ENCODE data around the gene DEFB126. TPM values are rescaled to one million over a fixed set of nuclear protein-coding genes. Genes with fewer than 3 reads are reported as not detected.
"Not testable (repeated sequence)": the region's sequence is repeated elsewhere in the genome, so short reads cannot be mapped to it uniquely, and the experiment has no call there.

The DEFB126 gene
- total and polyA plus RNA-seq, 10 donors = not detected

- intact Hi-C loops (cut with DNase I; ENCODE audit: low total_unique reads) = no loop called here
- no peaks in the 10 kb centered on the region for H3K36me3 ChIP-seq
- no peaks in the 10 kb centered on the region for H3K4me1 ChIP-seq
- H3K9me3 ChIP-seq = no peaks in the 10 kb centered on the region
- no peak overlapping the region for H3K27ac ChIP-seq
- 70 to 84% (median 75%) methylated on average over 2 to 5 of the region's 5 CpGs for WGBS, 5 donors
- no peak for TF ChIP-seq POLR2A (IDR thresholded peaks at IDR 0.05)
- no peak for TF ChIP-seq POLR2AphosphoS5 (IDR thresholded peaks at IDR 0.05)
- no peak for TF ChIP-seq CTCF (IDR thresholded peaks at IDR 0.05 in 8 of 11, conservative IDR thresholded peaks at IDR 0.05 in 3 of 11)
- H3K27me3 ChIP-seq (replicated peaks in 1 of 7) = peaks cover 0 to 49% (median 8%) of the 10 kb centered on the region in 7 donors
- DNase-seq = no peak
- no peak overlapping the region for H3K4me3 ChIP-seq
Measured at GRCh38 chr20:103456-103855, 38.9 kb upstream of the DEFB126 start.

GRCh38 chr20:112396-112795 lies 30.0 kb upstream of the DEFB126 start:
- Histone ChIP-seq H3K36me3 (no peaks in the 10 kb centered on the region), H3K4me3 (no peak overlapping the region), H3K4me1 (no peaks in the 10 kb centered on the region), H3K27me3 (replicated peaks in 1 of 7) (peaks cover 0 to 30% (median 9%) of the 10 kb centered on the region in 7 donors), H3K9me3 (peaks cover 0 to 11% (median 6%) of the 10 kb centered on the region in 8 donors), H3K27ac (no peak overlapping the region)
- no peak for TF ChIP-seq POLR2A (IDR thresholded peaks at IDR 0.05)
- no peak for TF ChIP-seq POLR2AphosphoS5 (IDR thresholded peaks at IDR 0.05)
- TF ChIP-seq CTCF (IDR thresholded peaks at IDR 0.05 in 8 of 11, conservative IDR thresholded peaks at IDR 0.05 in 3 of 11) = no peak
- intact Hi-C loops (cut with DNase I; ENCODE audit: low total_unique reads) = no loop called here
- DNase-seq = no peak

- intact Hi-C loops (cut with DNase I; ENCODE audit: low total_unique reads) = no loop called here
- TF ChIP-seq POLR2AphosphoS5 (IDR thresholded peaks at IDR 0.05) = no peak
- no peak for TF ChIP-seq POLR2A (IDR thresholded peaks at IDR 0.05)
- no peak for TF ChIP-seq CTCF (IDR thresholded peaks at IDR 0.05 in 8 of 11, conservative IDR thresholded peaks at IDR 0.05 in 3 of 11)
Measured at GRCh38 chr20:117518-117917, 24.9 kb upstream of the DEFB126 start.

GRCh38 chr20:129786-130323 lies 12.5 kb upstream of the DEFB126 start:
- H3K27ac ChIP-seq; intact Hi-C loops (cut with DNase I; ENCODE audit: low total_unique reads); H3K4me1 ChIP-seq; H3K36me3 ChIP-seq; H3K4me3 ChIP-seq; DNase-seq; H3K9me3 ChIP-seq: not testable (repeated sequence)
- 89 to 93% (median 92%) methylated on average over 22 to 28 of the region's 28 CpGs for WGBS, 5 donors
- H3K27me3 ChIP-seq (replicated peaks in 1 of 7) = peaks cover 0 to 22% (median 0%) of the 10 kb centered on the region in 7 donors

More at GRCh38 chr20:117518-117917, 24.9 kb upstream of the DEFB126 start:
- H3K36me3 ChIP-seq = no peaks in the 10 kb centered on the region
- H3K9me3 ChIP-seq = peaks cover 0 to 25% (median 14%) of the 10 kb centered on the region in 8 donors
- H3K27ac ChIP-seq = no peak overlapping the region
- DNase-seq = no peak
- H3K4me3 ChIP-seq = no peak overlapping the region
- peaks cover 0 to 67% (median 12%) of the 10 kb centered on the region in 7 donors for H3K27me3 ChIP-seq (replicated peaks in 1 of 7)
- H3K4me1 ChIP-seq = no peaks in the 10 kb centered on the region
